ENCODE results near the gene ATF7.
"Not testable (repeated sequence)": the region's sequence is repeated elsewhere in the genome, so short reads cannot be mapped to it uniquely, and the experiment has no call there.

The ATF7 gene

GRCh38 chr12:53564278-53564677 is 61.9 kb downstream of the ATF7 start:
- DNase-seq = no peak

DNA sequence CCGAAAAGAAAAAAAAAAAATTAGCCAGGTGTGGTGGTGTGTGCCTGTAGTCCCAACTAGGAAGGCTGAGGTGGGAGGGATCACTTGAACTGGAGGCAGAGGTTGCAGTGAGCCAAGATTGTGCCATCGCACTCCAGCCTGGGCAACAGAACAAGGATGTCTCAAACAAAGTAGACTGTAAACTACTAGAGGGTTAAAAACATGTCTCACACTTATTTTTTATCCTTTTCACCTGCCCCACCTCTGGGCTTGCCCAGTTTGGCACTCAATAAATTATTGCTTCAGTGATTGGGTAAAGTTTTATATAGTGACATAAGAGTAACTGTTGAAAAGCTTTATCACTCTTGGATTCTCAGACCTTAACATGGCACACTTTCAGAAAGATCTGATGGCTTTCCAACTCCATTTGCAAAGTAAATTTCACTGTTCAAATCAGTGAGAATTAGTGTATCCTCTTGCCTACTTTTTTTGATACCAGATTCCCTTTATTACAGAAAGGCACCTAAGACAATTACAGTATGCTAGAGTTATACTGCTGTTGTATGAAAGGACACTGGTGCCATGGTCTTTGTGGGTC is 62.6 kb downstream of the ATF7 start:
- no peak for DNase-seq

DNA sequence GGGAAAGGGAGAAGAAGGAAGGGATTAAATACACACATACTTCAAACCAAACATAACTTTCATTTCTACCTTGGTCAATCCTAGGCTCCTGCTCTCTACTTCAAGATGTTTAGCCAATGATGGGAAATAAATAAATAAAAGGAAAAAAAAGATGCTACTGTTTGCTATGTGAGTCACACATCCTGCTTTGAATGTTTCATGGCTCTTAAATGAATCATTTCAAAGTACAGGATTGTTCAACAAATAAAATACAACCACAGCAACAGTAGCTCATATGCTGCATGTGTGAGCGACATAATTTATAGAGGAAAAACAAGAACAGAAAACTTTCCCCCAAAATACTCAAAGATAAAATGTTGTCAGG is 64.6 kb downstream of the ATF7 start:
- DNase-seq = no peak

DNA sequence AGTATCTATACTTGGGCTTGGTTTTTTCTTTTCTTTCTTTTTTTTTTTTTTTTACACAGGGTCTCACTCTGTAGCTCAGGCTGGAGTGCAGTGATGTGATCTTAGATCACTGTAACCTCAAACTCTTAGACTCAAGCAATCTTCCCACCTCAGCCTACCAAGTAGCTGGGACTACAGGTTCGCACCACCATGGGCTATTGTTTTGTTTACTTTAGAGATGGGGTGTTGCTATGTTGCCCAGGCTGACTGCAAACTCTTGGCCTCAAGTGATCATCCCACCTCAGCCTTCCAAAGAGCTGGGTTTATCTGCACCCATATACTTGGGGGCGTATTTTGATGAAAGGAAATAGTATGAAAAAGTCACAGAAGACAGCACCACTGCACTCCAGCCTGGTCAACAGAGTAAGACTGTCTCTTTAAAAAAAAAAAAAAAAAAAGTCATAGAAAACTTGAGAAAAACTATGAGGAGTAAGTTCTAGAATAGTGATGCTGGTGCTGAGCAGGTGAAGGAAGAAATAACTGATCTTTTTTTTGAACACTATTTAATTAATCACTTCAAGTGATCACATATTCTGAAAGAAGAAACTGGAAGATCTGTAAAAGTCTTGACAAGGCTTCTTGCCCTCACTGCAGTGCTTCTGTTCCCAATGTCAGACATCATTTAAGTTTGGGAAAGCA is 65.1 kb downstream of the ATF7 start:
- no peak for DNase-seq

- no peak for DNase-seq
Observed at GRCh38 chr12:53560351-53560750, 65.8 kb downstream of the ATF7 start.

GRCh38 chr12:53558631-53559030 is 67.6 kb downstream of the ATF7 start:
- DNase-seq = no peak

GRCh38 chr12:53552361-53553327 is 73.5 kb downstream of the ATF7 start:
- DNase-seq = no peak

GRCh38 chr12:53551889-53552291 is 74.3 kb downstream of the ATF7 start:
- DNase-seq = no peak

DNA sequence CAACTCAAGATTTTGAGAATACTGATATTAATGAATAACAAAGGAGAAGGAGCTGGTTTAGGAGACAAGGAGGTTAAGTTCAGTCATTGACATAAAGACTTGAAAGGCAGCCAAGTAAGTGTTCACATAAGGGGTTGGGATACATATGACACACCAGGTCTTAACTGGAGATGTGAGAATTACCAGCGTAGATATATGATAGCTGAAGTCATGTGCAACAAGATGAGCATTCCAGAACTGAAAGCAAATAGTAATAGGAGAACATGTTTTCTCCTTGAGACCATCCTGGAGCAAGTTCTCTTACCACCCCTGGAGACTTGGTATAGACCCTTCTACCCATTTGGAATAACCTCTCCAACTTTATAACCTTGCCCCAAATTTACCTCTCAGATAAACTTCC is 75.6 kb downstream of the ATF7 start:
- no peak for DNase-seq

- DNase-seq = not testable (repeated sequence)
Observed at GRCh38 chr12:53550131-53550530, 76.1 kb downstream of the ATF7 start.

- not testable (repeated sequence) for DNase-seq
Observed at GRCh38 chr12:53548354-53548753, 77.8 kb downstream of the ATF7 start.

- DNase-seq = peak; percentile 43 to 49
Observed at GRCh38 chr12:53543539-53543938, 82.6 kb downstream of the ATF7 start.

GRCh38 chr12:53539526-53539925 is 86.7 kb downstream of the ATF7 start:
- no peak for DNase-seq

DNA sequence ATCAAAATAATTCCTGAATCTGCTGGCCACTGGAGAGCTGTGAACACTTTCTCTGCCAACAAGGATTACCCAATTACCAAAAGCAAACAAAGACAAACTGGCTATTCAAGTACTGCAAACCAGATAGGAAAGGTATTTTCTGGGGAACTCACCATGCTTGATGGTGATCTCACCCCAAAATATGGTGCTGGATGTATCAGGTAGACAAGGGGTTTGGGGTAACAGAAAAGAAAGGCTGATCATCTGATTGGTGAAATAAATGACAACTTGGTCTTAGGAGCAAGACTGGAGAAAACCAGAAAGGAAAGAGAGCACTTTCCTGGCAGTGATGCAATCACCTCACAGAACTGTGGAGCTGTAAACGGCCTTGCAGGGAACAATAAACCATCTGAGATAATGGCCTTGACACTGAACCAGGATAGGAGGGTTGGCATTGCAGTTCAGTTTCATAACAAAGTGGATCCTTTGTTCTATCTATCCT is 87.9 kb downstream of the ATF7 start:
- DNase-seq = no peak

- DNase-seq = no peak
Observed at GRCh38 chr12:53536962-53537361, 89.2 kb downstream of the ATF7 start.

DNA sequence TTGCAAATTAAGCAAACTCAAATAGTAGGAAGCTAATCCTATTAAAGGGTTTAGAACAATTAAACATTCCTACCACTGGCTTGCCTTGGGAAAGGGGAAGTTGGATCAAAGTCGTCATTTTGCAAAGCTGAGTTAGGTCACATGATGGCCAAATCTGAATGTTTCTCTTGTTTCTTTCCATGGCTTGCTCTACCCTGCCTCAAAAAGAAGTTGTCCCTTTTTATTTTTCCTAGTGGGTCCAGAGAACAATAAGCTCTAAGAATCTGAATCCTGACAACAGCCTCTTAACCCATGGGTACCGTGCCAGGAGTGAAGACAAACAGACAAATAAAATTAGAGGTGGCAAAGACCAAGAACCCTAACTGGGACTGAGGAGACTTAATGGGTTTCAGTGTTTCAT is 92.7 kb downstream of the ATF7 start:
- no peak for DNase-seq

GRCh38 chr12:53532524-53533445 is 93.4 kb downstream of the ATF7 start:
- DNase-seq = no peak

DNA sequence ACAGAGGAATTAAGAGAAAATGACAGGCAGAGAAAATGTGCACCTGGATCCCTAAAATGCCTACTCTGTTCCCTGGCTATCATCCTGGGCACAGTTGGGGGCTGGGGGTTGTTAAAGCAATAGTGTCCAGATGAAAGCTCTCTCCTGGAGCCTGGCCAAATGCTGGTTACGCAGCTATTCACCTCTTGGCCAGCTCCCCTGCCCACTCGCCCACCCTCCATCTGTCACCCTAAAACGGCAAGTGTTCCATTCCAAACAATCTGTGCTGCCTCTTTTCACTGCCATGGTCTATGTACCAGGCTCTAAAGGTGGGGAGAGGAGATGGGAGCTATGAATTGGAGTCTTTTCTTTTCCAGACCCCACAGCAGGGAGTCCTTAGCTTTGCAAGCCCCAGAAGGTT is 94.2 kb downstream of the ATF7 start:
- no peak for DNase-seq

- no peak for DNase-seq
Observed at GRCh38 chr12:53530920-53531319, 95.3 kb downstream of the ATF7 start.

DNA sequence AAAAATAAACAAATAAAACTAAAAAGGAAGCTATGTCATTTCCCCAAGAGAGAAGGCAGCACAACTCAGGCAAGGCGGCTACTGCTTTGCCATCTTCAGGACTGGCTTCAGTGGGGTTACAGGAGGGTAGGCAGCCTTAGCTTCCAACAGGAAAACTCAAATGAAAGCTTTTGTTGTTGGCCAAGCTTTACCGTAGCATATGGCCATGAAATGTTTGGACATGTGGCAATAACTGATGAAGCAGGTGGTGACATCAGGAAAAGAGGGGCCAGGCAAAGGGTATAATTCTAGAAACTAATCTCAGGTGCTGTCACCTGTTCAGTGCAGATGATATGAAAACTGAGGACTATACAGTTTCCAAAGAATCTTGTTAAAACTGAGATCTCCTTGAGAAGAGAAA is 96.1 kb downstream of the ATF7 start:
- DNase-seq = no peak

GRCh38 chr12:53524476-53524875 is 101.7 kb downstream of the ATF7 start:
- no peak for DNase-seq

DNA sequence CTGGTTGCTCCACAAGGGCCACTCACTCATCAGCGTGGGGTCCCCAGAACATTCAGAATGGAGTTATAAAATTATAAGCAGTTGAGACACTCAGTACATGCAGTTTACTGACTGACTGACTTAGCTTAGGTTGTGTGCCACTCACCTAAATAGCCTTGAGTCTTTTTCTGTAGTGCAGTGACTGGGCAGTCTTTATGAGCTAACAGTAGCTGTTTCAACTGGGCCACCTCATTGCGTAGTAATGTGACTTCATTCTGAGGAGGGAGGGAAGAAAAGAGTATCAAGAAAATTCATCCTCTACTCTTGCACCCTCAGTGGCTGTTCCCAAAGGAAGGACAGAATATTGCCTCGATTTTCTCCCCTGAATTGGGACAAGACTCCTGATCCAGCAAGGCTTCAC is 103.1 kb downstream of the ATF7 start:
- no peak for DNase-seq

DNA sequence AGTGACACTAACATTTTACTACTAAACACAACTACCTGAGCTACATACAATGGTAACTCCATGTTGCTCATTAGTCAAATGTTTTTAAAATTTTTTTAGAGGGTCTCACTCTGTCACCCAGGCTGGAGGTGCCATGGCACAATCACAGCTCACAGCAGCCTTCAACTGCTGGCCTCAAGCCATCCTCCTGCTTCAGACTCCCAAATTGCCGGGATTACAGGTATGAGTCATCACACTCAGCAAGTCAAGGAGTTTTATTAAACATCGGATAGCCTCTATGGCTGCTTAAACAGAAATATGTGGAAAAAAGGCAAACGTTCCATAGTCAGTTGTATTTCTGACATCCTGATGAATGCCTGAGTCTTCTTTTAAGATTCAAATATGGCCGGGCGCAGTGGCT is 107.8 kb downstream of the ATF7 start:
- no peak for DNase-seq
